Testis (tissue), 2 donors: ENCODE results near the gene CHST8.

ENCODE experiments used
- CTCF ChIP-seq, 3 experiments: fragments of 450-650 bp in 2 of 3; fragments of 200-600 bp in 1 of 3; sonication (generic) in 1 of 3; IDR thresholded peaks; one replicate each; pipeline ENCODE4 v1.5.1; 2016 to 2019; ENCODE audit warnings: antibody characterized with exemption in 3 of 3, mild to moderate bottlenecking in 2 of 3, moderate library complexity in 1 of 3
- POLR2A ChIP-seq: fragments of 450-650 bp; IDR thresholded peaks from one replicate; pipeline ENCODE4 v1.6.1; 2017; ENCODE audit warnings: antibody characterized with exemption, mild to moderate bottlenecking, moderate library complexity

GRCh38 chr19:33634361-33635091 lies 12.8 kb downstream of the CHST8 start:
- TF ChIP-seq CTCF (IDR thresholded peaks at IDR 0.05) (no peak), POLR2A (no peak)
